Ovary (tissue), 9 donors: ENCODE data around the gene CLIC5. TPM values are rescaled to one million over a fixed set of nuclear protein-coding genes. Genes with fewer than 3 reads are reported as not detected.

Source experiments
- DNase-seq, 5 donors: peaks; one replicate each; pipeline ENCODE4 v3.0.0-alpha.2; 2019 to 2020
- H3K27ac ChIP-seq, 2 donors: fragments of 200-600 bp; one replicate each; pipeline versions ENCODE4 v1.5.1 to v1.8.0; 2019 to 2022
- H3K27me3 ChIP-seq: fragments of 200-600 bp; one replicate; pipeline ENCODE4 v1.8.0; 2022
- H3K36me3 ChIP-seq: fragments of 200-600 bp; sonication (generic); one replicate; pipeline ENCODE4 v1.5.1; 2019
- H3K4me1 ChIP-seq: one replicate; pipeline ENCODE4 v1.8.1; 2013; ENCODE audit warnings: mild to moderate bottlenecking, moderate library complexity; ENCODE audit not compliant: insufficient read depth
- H3K4me3 ChIP-seq: fragments of 200-600 bp; sonication (generic); one replicate; pipeline ENCODE4 v1.5.1; 2017
- H3K9me3 ChIP-seq, 2 donors: fragments of 200-600 bp in 1 of 2; sonication (generic) in 1 of 2; one replicate each; pipeline versions ENCODE4 v1.5.1 to v1.8.1; 2013 to 2019; ENCODE audit warnings: mild to moderate bottlenecking in 1 of 2, moderate library complexity in 1 of 2
- CTCF ChIP-seq, 3 donors: fragments of 450-650 bp in 2 of 3; fragments of 200-600 bp in 1 of 3; IDR thresholded peaks; one replicate each; pipeline versions ENCODE4 v1.5.1 to v1.8.0; 2016 to 2022; ENCODE audit warnings: antibody characterized with exemption in 3 of 3, mild to moderate bottlenecking in 1 of 3
- EP300 ChIP-seq: sonication (generic); formaldehyde crosslinking; IDR thresholded peaks from one replicate; pipeline ENCODE4 v1.6.1; 2017; ENCODE audit warnings: antibody characterized with exemption
- POLR2A ChIP-seq: fragments of 450-650 bp; IDR thresholded peaks from one replicate; pipeline ENCODE4 v1.6.1; 2017; ENCODE audit warnings: antibody characterized with exemption, mild to moderate bottlenecking, moderate library complexity
- WGBS, 3 donors: extraction: QIAGEN DNeasy Blood & Tissue Kit in 1 of 3; methylation state at CpG; one replicate each; pipeline versions ENCODE4 v1.1.5 to v1.1.7; 2013 to 2017; 5-methylcytosine and 5-hydroxymethylcytosine counted together
- intact Hi-C, 4 donors: fragments of 100-400 bp; cut with DNase I; formaldehyde crosslinking; loops; one replicate each; pipeline versions ENCODE4 v1.11.0 to v1.15.1; 2022 to 2023
- polyA plus RNA-seq, 2 donors: library from polyadenylated mRNA; stranded (reverse); fragments of 200-250 nt in 1 of 2; fragments of 350-450 nt in 1 of 2; fragmentation: Illumina TruSeq in 1 of 2; extraction: RNeasy Lipid Tissue Mini Kit (QIAGEN cat#74804) in 1 of 2; gene quantifications; one replicate each; pipeline ENCODE4 v1.2.3, GENCODE V29; 2013 to 2014
- total RNA-seq, 7 donors: library from RNA; depleted of rRNA in 2 of 7; stranded (reverse); fragments of >200 nt in 2 of 7; fragmentation: NEBNext Ultra II Directional in 3 of 7; extraction: Animal tissue kit (Norgen Biotek cat#: 25700) in 3 of 7; gene quantifications; one replicate each; pipeline versions ENCODE4 v1.1.0 to v1.2.4, GENCODE V29; 2016 to 2023
- donor health status: DM: no; HTN: no; CAD: no; lungs with moderate emphysema.
- donor health status: DM: no; HTN: no; CAD: no.
- donor health status: Bipolar disorder and iron deficiency.
- donor health status: DM: yes; HTN: yes; CAD: no.
- donor health status: DM: no; HTN: no; CAD: no.
- donor health status: DM: yes; HTN: yes; CAD: no.

CLIC5 gene
- total and polyA plus RNA-seq, 9 donors, result 0.27 to 42.3 (median 2.0) TPM

GRCh38 chr6:45902984-45903383, 112.7 kb downstream of the CLIC5 start:
- Histone ChIP-seq H3K4me3 (no peak overlapping the region), H3K27ac (no peak overlapping the region), H3K4me1 (no peaks in the 10 kb centered on the region), H3K9me3 (no peaks in the 10 kb centered on the region), H3K27me3 (no peaks in the 10 kb centered on the region), H3K36me3 (no peaks in the 10 kb centered on the region)
- intact Hi-C loops, result no loop called here
- DNase-seq, result no peak
- 94 to 96% (median 95%) methylated on average over 15 of the region's 15 CpGs for WGBS, 3 donors
- no peak for TF ChIP-seq CTCF (IDR thresholded peaks at IDR 0.05)
- TF ChIP-seq POLR2A, result no peak
- no peak for TF ChIP-seq EP300

- no peak for DNase-seq
- intact Hi-C loops, result no loop called here
- Histone ChIP-seq H3K9me3 (no peaks in the 10 kb centered on the region), H3K27ac (no peak overlapping the region), H3K27me3 (no peaks in the 10 kb centered on the region), H3K4me1 (no peaks in the 10 kb centered on the region), H3K4me3 (no peak overlapping the region), H3K36me3 (no peaks in the 10 kb centered on the region)
- no peak for TF ChIP-seq EP300
- no peak for TF ChIP-seq POLR2A
- TF ChIP-seq CTCF (IDR thresholded peaks at IDR 0.05), result no peak
- WGBS, 3 donors, result 83 to 87% (median 86%) methylated on average over 7 of the region's 7 CpGs
Measured at GRCh38 chr6:45901767-45902650, 113.7 kb downstream of the CLIC5 start.

GRCh38 chr6:45900808-45901752, 114.6 kb downstream of the CLIC5 start:
- intact Hi-C loops, result no loop called here
- no peak for DNase-seq
- Histone ChIP-seq H3K4me1 (no peaks in the 10 kb centered on the region), H3K27ac (no peak overlapping the region), H3K27me3 (no peaks in the 10 kb centered on the region), H3K9me3 (no peaks in the 10 kb centered on the region), H3K4me3 (no peak overlapping the region), H3K36me3 (no peaks in the 10 kb centered on the region)
- WGBS, 3 donors, result 59 to 65% (median 63%) methylated on average over 9 of the region's 9 CpGs
- no peak for TF ChIP-seq EP300
- no peak for TF ChIP-seq CTCF (IDR thresholded peaks at IDR 0.05)
- TF ChIP-seq POLR2A, result no peak

GRCh38 chr6:45899683-45899946, 116.0 kb downstream of the CLIC5 start:
- Histone ChIP-seq H3K27me3 (no peaks in the 10 kb centered on the region), H3K27ac (no peak overlapping the region), H3K36me3 (no peaks in the 10 kb centered on the region), H3K4me1 (no peaks in the 10 kb centered on the region), H3K4me3 (no peak overlapping the region), H3K9me3 (no peaks in the 10 kb centered on the region)
- DNase-seq, result no peak
- 89 to 94% (median 91%) methylated on average over 4 of the region's 4 CpGs for WGBS, 3 donors
- intact Hi-C loops, result no loop called here
- TF ChIP-seq EP300, result no peak
